ENCODE data around the gene RPP25. TPM values are rescaled to one million over a fixed set of nuclear protein-coding genes. Genes with fewer than 3 reads are reported as not detected.
A peak's percentile ranks its signal among the peaks of the same experiment; 100 is the strongest.

RPP25 gene
- total and polyA plus RNA-seq, 8 donors: 4.0 to 14.1 (median 7.6) TPM

GRCh38 chr15:74908635-74909034, 47.9 kb downstream of the RPP25 start:
- intact Hi-C loops (cut with DNase I): no loop called here

GRCh38 chr15:74907163-74907870, 49.3 kb downstream of the RPP25 start:
- Histone ChIP-seq H3K27me3 (no peaks in the 10 kb centered on the region), H3K27ac (peak overlapping the region; percentile 90 to 95), H3K4me3 (peak overlapping the region; percentile 66 to 97), H3K4me1 (peaks cover 13 to 33% of the 10 kb centered on the region in 2 donors), H3K9me3 (no peaks in the 10 kb centered on the region), H3K36me3 (peaks cover 0 to 33% of the 10 kb centered on the region in 2 donors)
- no peak for TF ChIP-seq CTCF (IDR thresholded peaks at IDR 0.05)
- DNase-seq (no peak), ATAC-seq (peak; percentile 12)
- intact Hi-C loops (cut with DNase I): no loop called here

More at GRCh38 chr15:74908635-74909034, 47.9 kb downstream of the RPP25 start:
- Histone ChIP-seq H3K36me3 (peaks cover 0 to 32% of the 10 kb centered on the region in 2 donors), H3K9me3 (no peaks in the 10 kb centered on the region), H3K4me1 (peaks cover 13 to 29% of the 10 kb centered on the region in 2 donors), H3K27me3 (no peaks in the 10 kb centered on the region), H3K4me3 (no peak overlapping the region), H3K27ac (no peak overlapping the region)
- ATAC-seq: no peak
- TF ChIP-seq CTCF (IDR thresholded peaks at IDR 0.05): no peak
- DNase-seq: no peak

- DNase-seq (peak; percentile 83 to 99 (median 94)), ATAC-seq (peak; percentile 96)
- Histone ChIP-seq H3K27ac (peak within 1 kb of the TSS; percentile 90 to 95), H3K36me3 (peaks cover 0 to 34% of the 10 kb centered on the region in 2 donors), H3K27me3 (no peaks in the 10 kb centered on the region), H3K4me1 (peaks cover 13 to 40% of the 10 kb centered on the region in 2 donors), H3K9me3 (no peaks in the 10 kb centered on the region), H3K4me3 (peak within 1 kb of the TSS; percentile 66 to 97)
- TF ChIP-seq CTCF (IDR thresholded peaks at IDR 0.05): no peak
- intact Hi-C loops (cut with DNase I): no loop called here
Measured at GRCh38 chr15:74906450-74907162, 50.0 kb downstream of the RPP25 start, which contains the start of gene FAM219B. TSS of gene FAM219B (minus strand) at chr15:74906851. CDS start at chr15:74906800, 51 bp downstream.

GRCh38 chr15:74906067-74906449, 50.5 kb downstream of the RPP25 start:
- no peaks in the 10 kb centered on the region for H3K27me3 ChIP-seq
- H3K4me1 ChIP-seq: peaks cover 17 to 45% of the 10 kb centered on the region in 2 donors
- H3K4me3 ChIP-seq: peak overlapping the region; percentile 66 to 97
- peaks cover 0 to 35% of the 10 kb centered on the region in 2 donors for H3K36me3 ChIP-seq
- intact Hi-C loops (cut with DNase I): no loop called here
- no peak for TF ChIP-seq CTCF (IDR thresholded peaks at IDR 0.05)
- no peaks in the 10 kb centered on the region for H3K9me3 ChIP-seq
- peak; percentile 59 for ATAC-seq
- peak in 1 of 4 donors; percentile 58 for DNase-seq
- peak overlapping the region; percentile 90 to 95 for H3K27ac ChIP-seq

Other genes with a start within 250 kb of the RPP25 start
- gene CYP1A1, start 231.2 kb downstream of the RPP25 start, total RNA-seq: not detected
- 1 to 10 TPM in 2 of 6 donors, under 1 TPM in 4; 0.31 to 1.4 (median 0.86) TPM for gene CYP1A1, start 231.2 kb downstream of the RPP25 start, polyA plus RNA-seq (ENCODE audit: insufficient read length in 6 of 6)
- gene CYP1A2, start 207.9 kb downstream of the RPP25 start, total RNA-seq: under 1 TPM in 1 of 2 donors, not detected in 1; 0.15 TPM
- under 1 TPM; 0.21 to 0.58 (median 0.35) TPM for gene CYP1A2, start 207.9 kb downstream of the RPP25 start, polyA plus RNA-seq (ENCODE audit: insufficient read length in 6 of 6)
- gene CSK, start 174.7 kb downstream of the RPP25 start, total RNA-seq: 100 to 1,000 TPM in 1 of 2 donors, 10 to 100 TPM in 1; 52.3 to 101 TPM
- gene CSK, start 174.7 kb downstream of the RPP25 start, polyA plus RNA-seq (ENCODE audit: insufficient read length in 6 of 6): 10 to 100 TPM; 41.5 to 55.9 (median 48.3) TPM
- gene LMAN1L, start 143.9 kb downstream of the RPP25 start, total RNA-seq: under 1 TPM in 1 of 2 donors, not detected in 1; 0.39 TPM
- gene LMAN1L, start 143.9 kb downstream of the RPP25 start, polyA plus RNA-seq (ENCODE audit: insufficient read length in 6 of 6): under 1 TPM in 2 of 6 donors, not detected in 4; 0.08 to 0.32 TPM
- not detected for gene CPLX3, start 130.1 kb downstream of the RPP25 start, total RNA-seq
- under 1 TPM in 1 of 6 donors, not detected in 5; 0.14 TPM for gene CPLX3, start 130.1 kb downstream of the RPP25 start, polyA plus RNA-seq (ENCODE audit: insufficient read length in 6 of 6)
- gene ULK3, start 113.6 kb downstream of the RPP25 start, total RNA-seq: 10 to 100 TPM; 37.4 to 45.1 TPM
- gene ULK3, start 113.6 kb downstream of the RPP25 start, polyA plus RNA-seq (ENCODE audit: insufficient read length in 6 of 6): 10 to 100 TPM; 27.3 to 44.8 (median 34.9) TPM
- 100 to 1,000 TPM; 131 to 138 TPM for gene SCAMP2, start 83.4 kb downstream of the RPP25 start, total RNA-seq
- gene SCAMP2, start 83.4 kb downstream of the RPP25 start, polyA plus RNA-seq (ENCODE audit: insufficient read length in 6 of 6): 10 to 100 TPM; 42.8 to 56.2 (median 44.8) TPM
- 10 to 100 TPM; 27.8 to 30.7 TPM for gene MPI, start 66.7 kb downstream of the RPP25 start, total RNA-seq
- gene MPI, start 66.7 kb downstream of the RPP25 start, polyA plus RNA-seq (ENCODE audit: insufficient read length in 6 of 6): 10 to 100 TPM; 60.3 to 69.8 (median 61.1) TPM
- gene FAM219B, start 49.9 kb downstream of the RPP25 start, total RNA-seq: 10 to 100 TPM; 66.0 to 84.7 TPM
- gene FAM219B, start 49.9 kb downstream of the RPP25 start, polyA plus RNA-seq (ENCODE audit: insufficient read length in 6 of 6): 10 to 100 TPM; 59.2 to 63.2 (median 60.3) TPM
- gene COX5A, start 18.7 kb downstream of the RPP25 start, total RNA-seq: 100 to 1,000 TPM; 170 TPM
- gene COX5A, start 18.7 kb downstream of the RPP25 start, polyA plus RNA-seq (ENCODE audit: insufficient read length in 6 of 6): 100 to 1,000 TPM; 112 to 131 (median 127) TPM
- 10 to 100 TPM in 1 of 2 donors, 1 to 10 TPM in 1; 1.9 to 20.1 TPM for gene SCAMP5, start 38.8 kb upstream of the RPP25 start, total RNA-seq
- gene SCAMP5, start 38.8 kb upstream of the RPP25 start, polyA plus RNA-seq (ENCODE audit: insufficient read length in 6 of 6): 10 to 100 TPM; 12.7 to 31.3 (median 13.8) TPM
- gene PPCDC, start 66.8 kb upstream of the RPP25 start, total RNA-seq: 10 to 100 TPM; 13.2 to 14.1 TPM
- 10 to 100 TPM in 4 of 6 donors, 1 to 10 TPM in 2; 9.4 to 19.0 (median 11.6) TPM for gene PPCDC, start 66.8 kb upstream of the RPP25 start, polyA plus RNA-seq (ENCODE audit: insufficient read length in 6 of 6)
- gene C15orf39, start 245.1 kb upstream of the RPP25 start, total RNA-seq: 10 to 100 TPM; 19.9 to 35.7 TPM
- 10 to 100 TPM in 4 of 6 donors, 1 to 10 TPM in 2; 7.8 to 14.7 (median 13.1) TPM for gene C15orf39, start 245.1 kb upstream of the RPP25 start, polyA plus RNA-seq (ENCODE audit: insufficient read length in 6 of 6)